Measurements from ENCODE around the gene SRA1. TPM values are rescaled to one million over a fixed set of nuclear protein-coding genes. Genes with fewer than 3 reads are reported as not detected.

SRA1 gene
- total and polyA plus RNA-seq, 9 of the 15 experiments (the other 6 are each of a cell fraction or from before 2014, with no cell fraction given), result 24.1 to 47.4 (median 41.3) TPM

DNA sequence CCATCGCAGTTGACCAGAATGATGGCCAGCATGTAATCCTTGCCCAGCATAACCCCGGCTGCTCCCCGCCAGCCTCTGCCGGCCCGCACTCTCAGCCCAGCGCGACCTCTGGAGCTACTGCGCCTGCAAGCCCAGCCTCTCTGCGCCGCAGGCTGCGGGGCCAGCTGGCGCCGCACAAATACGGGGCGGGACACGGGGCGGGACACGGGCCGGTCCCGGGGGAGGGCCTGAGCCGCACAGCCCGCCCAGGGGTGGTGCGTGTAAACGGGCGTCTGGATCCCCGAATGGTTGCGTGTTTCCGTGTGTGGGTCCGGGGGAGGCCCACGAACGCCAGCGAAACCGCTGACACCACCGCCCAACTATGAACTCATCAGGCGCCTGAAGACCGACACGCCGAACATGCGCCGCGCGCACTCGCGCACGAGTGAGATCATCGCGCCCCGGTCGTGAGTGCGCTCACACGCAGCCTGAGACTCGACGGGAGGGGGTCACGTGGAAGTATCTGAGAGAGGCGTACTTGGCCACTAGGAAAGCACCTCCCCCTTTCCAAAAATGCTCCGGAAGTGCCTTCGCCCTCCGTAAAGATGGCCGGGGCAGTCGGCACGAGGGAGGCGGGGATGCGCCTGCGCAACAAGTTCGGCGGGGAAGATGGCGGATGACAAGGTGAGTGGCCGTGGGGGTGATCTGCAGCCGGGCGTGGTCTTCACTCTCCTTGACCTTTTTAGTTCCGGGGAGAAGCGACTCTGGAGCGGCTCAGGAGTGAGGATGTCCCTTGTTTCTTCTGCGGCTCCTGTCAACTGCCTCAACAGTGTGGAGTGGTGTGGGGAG is 7.1 kb upstream of the SRA1 start, which contains the start of the genes APBB3 and SLC35A4 (continued):
- TF ChIP-seq, protein P1, sequence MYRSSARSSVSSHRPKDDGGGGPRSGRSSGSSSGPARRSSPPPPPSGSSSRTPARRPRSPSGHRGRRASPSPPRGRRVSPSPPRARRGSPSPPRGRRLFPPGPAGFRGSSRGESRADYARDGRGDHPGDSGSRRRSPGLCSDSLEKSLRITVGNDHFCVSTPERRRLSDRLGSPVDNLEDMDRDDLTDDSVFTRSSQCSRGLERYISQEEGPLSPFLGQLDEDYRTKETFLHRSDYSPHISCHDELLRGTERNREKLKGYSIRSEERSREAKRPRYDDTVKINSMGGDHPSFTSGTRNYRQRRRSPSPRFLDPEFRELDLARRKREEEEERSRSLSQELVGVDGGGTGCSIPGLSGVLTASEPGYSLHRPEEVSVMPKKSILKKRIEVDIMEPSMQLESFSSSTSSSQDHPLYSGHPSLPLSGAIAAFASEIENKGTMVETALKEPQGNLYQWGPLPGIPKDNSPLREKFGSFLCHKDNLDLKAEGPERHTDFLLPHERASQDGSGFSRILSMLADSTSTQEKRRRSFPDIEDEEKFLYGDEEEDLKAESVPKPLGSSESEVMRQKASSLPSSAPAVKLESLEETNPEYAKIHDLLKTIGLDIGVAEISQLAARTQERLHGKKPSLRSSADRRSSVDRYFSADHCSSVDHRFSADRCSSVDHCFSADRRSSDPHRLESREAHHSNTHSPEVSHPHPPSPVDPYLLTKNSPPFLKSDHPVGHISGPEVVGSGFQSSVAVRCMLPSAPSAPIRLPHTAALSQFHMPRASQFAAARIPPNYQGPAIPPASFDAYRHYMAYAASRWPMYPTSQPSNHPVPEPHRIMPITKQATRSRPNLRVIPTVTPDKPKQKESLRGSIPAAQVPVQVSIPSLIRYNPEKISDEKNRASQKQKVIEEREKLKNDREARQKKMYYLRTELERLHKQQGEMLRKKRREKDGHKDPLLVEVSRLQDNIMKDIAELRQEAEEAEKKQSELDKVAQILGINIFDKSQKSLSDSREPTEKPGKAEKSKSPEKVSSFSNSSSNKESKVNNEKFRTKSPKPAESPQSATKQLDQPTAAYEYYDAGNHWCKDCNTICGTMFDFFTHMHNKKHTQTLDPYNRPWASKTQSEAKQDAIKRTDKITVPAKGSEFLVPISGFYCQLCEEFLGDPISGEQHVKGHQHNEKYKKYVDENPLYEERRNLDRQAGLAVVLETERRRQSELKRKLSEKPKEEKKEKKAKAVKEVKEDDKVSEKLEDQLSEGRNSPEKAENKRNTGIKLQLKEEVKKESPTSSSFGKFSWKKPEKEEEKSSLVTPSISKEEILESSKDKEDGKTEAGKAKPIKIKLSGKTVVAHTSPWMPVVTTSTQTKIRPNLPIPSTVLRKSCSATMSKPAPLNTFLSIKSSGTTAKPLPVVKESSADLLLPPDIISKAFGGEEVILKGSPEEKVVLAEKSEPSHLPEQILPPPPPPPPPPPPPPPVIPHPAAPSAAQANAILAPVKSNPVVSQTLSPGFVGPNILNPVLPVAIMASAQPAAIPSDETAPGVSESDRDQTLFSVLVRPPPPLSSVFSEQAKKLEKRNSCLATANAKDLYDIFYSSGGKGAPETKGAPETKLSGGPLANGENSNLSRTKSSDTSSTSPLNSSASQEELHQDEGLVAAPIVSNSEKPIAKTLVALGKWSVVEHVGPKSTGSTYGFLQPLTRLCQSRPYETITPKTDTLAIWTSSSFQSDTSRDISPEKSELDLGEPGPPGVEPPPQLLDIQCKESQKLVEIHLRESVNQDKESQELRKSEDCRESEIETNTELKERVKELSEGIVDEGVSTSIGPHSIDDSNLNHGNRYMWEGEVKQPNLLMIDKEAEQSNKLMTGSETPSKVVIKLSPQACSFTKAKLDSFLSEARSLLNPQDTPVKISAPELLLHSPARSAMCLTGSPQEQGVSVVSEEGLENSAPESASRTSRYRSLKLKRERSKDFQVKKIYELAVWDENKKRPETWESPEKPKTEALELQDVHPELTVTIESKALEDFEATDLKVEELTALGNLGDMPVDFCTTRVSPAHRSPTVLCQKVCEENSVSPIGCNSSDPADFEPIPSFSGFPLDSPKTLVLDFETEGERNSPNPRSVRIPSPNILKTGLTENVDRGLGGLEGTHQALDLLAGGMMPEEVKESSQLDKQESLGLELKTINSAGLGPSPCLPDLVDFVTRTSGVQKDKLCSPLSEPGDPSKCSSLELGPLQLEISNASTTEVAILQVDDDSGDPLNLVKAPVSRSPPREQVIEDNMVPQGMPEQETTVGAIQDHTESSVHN (IDR thresholded peaks at IDR 0.05; ENCODE audit: borderline replicate concordance in 1 of 2, low read depth in 1 of 2), result no peak; a peak in 1 of 4 replicates
- TF ChIP-seq NR0B1 (IDR thresholded peaks at IDR 0.05; ENCODE audit: partially characterized antibody) (no peak), HDAC1 (IDR thresholded peaks at IDR 0.05) (peak in 1 of 2 experiments; percentile 98; a peak in 2 of 4 replicates), TBP (optimal IDR thresholded peaks at IDR 0.05; ENCODE audit: low read depth, low read length) (peak; percentile 81), SUPT5H (IDR thresholded peaks at IDR 0.05) (peak; percentile 88), JUN (IDR thresholded peaks at IDR 0.05; ENCODE audit: borderline replicate concordance, low read depth, low read length) (peak; percentile 98), JUN (CRISPR knock-in tag; IDR thresholded peaks at IDR 0.05; ENCODE audit: borderline replicate concordance) (peak; percentile 97), NFXL1 (CRISPR knock-in tag; IDR thresholded peaks at IDR 0.05) (no peak), KLF1 (tag; IDR thresholded peaks at IDR 0.05) (peak; percentile 90), ZBTB43 (CRISPR knock-in tag; IDR thresholded peaks at IDR 0.05) (no peak; the same call in 1 of the 2 replicates), PPARD (CRISPR knock-in tag; IDR thresholded peaks at IDR 0.05) (no peak)
- TF ChIP-seq, protein P2, sequence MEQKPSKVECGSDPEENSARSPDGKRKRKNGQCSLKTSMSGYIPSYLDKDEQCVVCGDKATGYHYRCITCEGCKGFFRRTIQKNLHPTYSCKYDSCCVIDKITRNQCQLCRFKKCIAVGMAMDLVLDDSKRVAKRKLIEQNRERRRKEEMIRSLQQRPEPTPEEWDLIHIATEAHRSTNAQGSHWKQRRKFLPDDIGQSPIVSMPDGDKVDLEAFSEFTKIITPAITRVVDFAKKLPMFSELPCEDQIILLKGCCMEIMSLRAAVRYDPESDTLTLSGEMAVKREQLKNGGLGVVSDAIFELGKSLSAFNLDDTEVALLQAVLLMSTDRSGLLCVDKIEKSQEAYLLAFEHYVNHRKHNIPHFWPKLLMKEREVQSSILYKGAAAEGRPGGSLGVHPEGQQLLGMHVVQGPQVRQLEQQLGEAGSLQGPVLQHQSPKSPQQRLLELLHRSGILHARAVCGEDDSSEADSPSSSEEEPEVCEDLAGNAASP (IDR thresholded peaks at IDR 0.05), result no peak
- TF ChIP-seq, protein P3, sequence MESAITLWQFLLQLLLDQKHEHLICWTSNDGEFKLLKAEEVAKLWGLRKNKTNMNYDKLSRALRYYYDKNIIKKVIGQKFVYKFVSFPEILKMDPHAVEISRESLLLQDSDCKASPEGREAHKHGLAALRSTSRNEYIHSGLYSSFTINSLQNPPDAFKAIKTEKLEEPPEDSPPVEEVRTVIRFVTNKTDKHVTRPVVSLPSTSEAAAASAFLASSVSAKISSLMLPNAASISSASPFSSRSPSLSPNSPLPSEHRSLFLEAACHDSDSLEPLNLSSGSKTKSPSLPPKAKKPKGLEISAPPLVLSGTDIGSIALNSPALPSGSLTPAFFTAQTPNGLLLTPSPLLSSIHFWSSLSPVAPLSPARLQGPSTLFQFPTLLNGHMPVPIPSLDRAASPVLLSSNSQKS (CRISPR knock-in tag; IDR thresholded peaks at IDR 0.05), result no peak
